HCT116 (cell line): Measurements from ENCODE around the gene PKMYT1. TPM values are rescaled to one million over a fixed set of nuclear protein-coding genes. Genes with fewer than 3 reads are reported as not detected.

Experiments used
- ATAC-seq: fragments of 200-7000 bp; cut with Tn5 transposase; 2 replicates; pipeline ENCODE4 v1.9.1; 2020; ENCODE audit warnings: mild to moderate bottlenecking, moderate library complexity
- BruUV-seq: library from RNA; stranded (reverse); fragments of 400-500 nt; replicated peaks from 2 replicates; lab custom pipeline; 2021; lab: Mats Ljungman, UMichigan
- CTCF ChIA-PET: fragments of 300-600 bp; sonication (Branson Sonifier 250); formaldehyde crosslinking; loops from one replicate; lab custom pipeline; 2021; ENCODE audit warnings: antibody characterized with exemption; lab: Charles Lee
- POLR2A ChIA-PET: fragments of 300-600, 350-600 bp; sonication (Branson Sonifier 250); formaldehyde crosslinking; loops from one replicate; lab custom pipeline; 2021; ENCODE audit warnings: antibody characterized with exemption; lab: Charles Lee
- RAD21 ChIA-PET, 2 experiments: fragments of 300-600 bp; sonication (Branson Sonifier 250); formaldehyde crosslinking; loops; one replicate each; lab custom pipeline; 2023; ENCODE audit warnings: low total read pairs in 2 of 2; ENCODE audit not compliant: uncharacterized antibody in 2 of 2, unreplicated experiment in 2 of 2, low non-redundant PET in 1 of 2; lab: Charles Lee
- DNase-seq: peaks from one replicate; pipeline ENCODE4 v3.0.0-alpha.2; 2010; ENCODE audit warnings: low read depth, low spot score
- H2AFZ ChIP-seq: fragments of 200-600 bp; shearing (Covaris generic), sonication (generic); 2 replicates; pipeline ENCODE4 v1.6.1; 2017; ENCODE audit warnings: low read depth, mixed run types, mixed read lengths, antibody characterized with exemption, low read length; ENCODE audit not compliant: poor library complexity, severe bottlenecking
- H3K27ac ChIP-seq: 2 replicates; pipeline ENCODE4 v1.5.1; 2012; ENCODE audit warnings: low read depth, low read length
- H3K27me3 ChIP-seq: fragments of 200-600 bp; sonication (generic); 2 replicates; pipeline ENCODE4 v1.6.1; 2016; ENCODE audit warnings: mixed run types, low read length, mixed read lengths; ENCODE audit not compliant: insufficient read depth
- H3K36me3 ChIP-seq, 2 experiments: fragments of 200-500 bp in 1 of 2; fragments of 200-600 bp in 1 of 2; sonication (Bioruptor generic) in 1 of 2; sonication (generic) in 1 of 2; 2 replicates each; pipeline versions ENCODE4 v1.5.1 to v1.6.1; 2014 to 2016; ENCODE audit warnings: low read length in 2 of 2, inconsistent platforms in 1 of 2, mixed read lengths in 1 of 2, mixed run types in 1 of 2; ENCODE audit not compliant: insufficient read depth in 2 of 2, control insufficient read depth in 1 of 2
- H3K4me1 ChIP-seq, 2 experiments: fragments of 200-600 bp in 1 of 2; sonication (generic) in 1 of 2; 2 replicates each; pipeline versions ENCODE4 v1.5.1 to v1.6.1; 2012 to 2017; ENCODE audit warnings: low read length in 2 of 2, inconsistent platforms in 1 of 2, mild to moderate bottlenecking in 1 of 2, mixed read lengths in 1 of 2, mixed run types in 1 of 2, moderate library complexity in 1 of 2; ENCODE audit not compliant: insufficient read depth in 2 of 2, control insufficient read depth in 1 of 2
- H3K4me2 ChIP-seq: fragments of 200-600 bp; sonication (generic); 2 replicates; pipeline ENCODE4 v1.6.1; 2017; ENCODE audit warnings: mixed run types, low read length, mixed read lengths
- H3K4me3 ChIP-seq, 2 experiments: fragments of 200-600 bp in 1 of 2; sonication (generic) in 1 of 2; replicated peaks in 1 of 2; 2 replicates each; pipeline ENCODE4 v1.5.1; 2011 to 2016; ENCODE audit warnings: low read length in 2 of 2, control low read depth in 1 of 2, low read depth in 1 of 2, mild to moderate bottlenecking in 1 of 2, mixed read lengths in 1 of 2, mixed run types in 1 of 2
- H3K79me2 ChIP-seq: fragments of 200-600 bp; sonication (generic); 2 replicates; pipeline ENCODE4 v1.6.1; 2017; ENCODE audit warnings: mild to moderate bottlenecking, mixed run types, low read length, moderate library complexity, mixed read lengths; ENCODE audit not compliant: insufficient read depth
- H3K9ac ChIP-seq: fragments of 200-600 bp; sonication (generic); 2 replicates; pipeline ENCODE4 v1.6.1; 2016; ENCODE audit warnings: low read length, mixed read lengths
- H3K9me2 ChIP-seq: fragments of 200-600 bp; sonication (generic), shearing (Covaris generic); 2 replicates; pipeline ENCODE4 v1.6.1; 2017; ENCODE audit warnings: mixed run types, mild to moderate bottlenecking, moderate library complexity; ENCODE audit not compliant: insufficient read depth
- H3K9me3 ChIP-seq, 2 experiments: fragments of 200-500 bp in 1 of 2; fragments of 200-600 bp in 1 of 2; sonication (Bioruptor generic) in 1 of 2; sonication (generic) in 1 of 2; 2 replicates each; pipeline ENCODE4 v1.6.1; 2014 to 2017; ENCODE audit warnings: low read length in 2 of 2, mixed read lengths in 2 of 2, inconsistent platforms in 1 of 2, low read depth in 1 of 2, mild to moderate bottlenecking in 1 of 2, mixed run types in 1 of 2, moderate library complexity in 1 of 2; ENCODE audit not compliant: control insufficient read depth in 1 of 2, insufficient read depth in 1 of 2
- H4K20me1 ChIP-seq: fragments of 200-600 bp; sonication (generic), shearing (Covaris generic); 2 replicates; pipeline ENCODE4 v1.6.1; 2017; ENCODE audit warnings: mixed run types, mild to moderate bottlenecking, moderate library complexity; ENCODE audit not compliant: insufficient read depth
- ATF3 ChIP-seq: IDR thresholded peaks from 2 replicates; pipeline ENCODE4 v1.6.1; 2012
- CEBPB ChIP-seq: IDR thresholded peaks from 2 replicates; pipeline ENCODE4 v1.6.1; 2012; ENCODE audit warnings: low read depth
- EGR1 ChIP-seq: IDR thresholded peaks from 2 replicates; pipeline ENCODE4 v1.6.1; 2012; ENCODE audit warnings: low read depth
- EZH2 ChIP-seq: fragments of 200-600 bp; sonication (generic); IDR thresholded peaks from 2 replicates; pipeline ENCODE4 v1.6.1; 2017; ENCODE audit warnings: antibody characterized with exemption, mixed run types
- FOSL1 ChIP-seq: IDR thresholded peaks from 2 replicates; pipeline ENCODE4 v1.6.1; 2012; ENCODE audit warnings: low read depth
- JUND ChIP-seq: IDR thresholded peaks from 2 replicates; pipeline ENCODE4 v1.6.1; 2012
- MAX ChIP-seq: IDR thresholded peaks from 2 replicates; pipeline ENCODE4 v1.6.1; 2012
- POLR2A ChIP-seq: IDR thresholded peaks from 2 replicates; pipeline ENCODE4 v1.7.0; 2011; ENCODE audit warnings: borderline replicate concordance; ENCODE audit not compliant: insufficient read depth, insufficient read length; ENCODE audit errors: extremely low read depth
- POLR2AphosphoS5 ChIP-seq: IDR thresholded peaks from 2 replicates; pipeline ENCODE4 v1.6.1; 2011; ENCODE audit warnings: mild to moderate bottlenecking, low read depth, low read length, moderate library complexity
- REST ChIP-seq: IDR thresholded peaks from 2 replicates; pipeline ENCODE4 v1.6.1; 2012; ENCODE audit warnings: low read depth
- SIN3A ChIP-seq: IDR thresholded peaks from 2 replicates; pipeline ENCODE4 v1.6.1; 2012; ENCODE audit warnings: low read depth
- SRF ChIP-seq: IDR thresholded peaks from 2 replicates; pipeline ENCODE4 v1.6.1; 2012; ENCODE audit warnings: low read depth
- TCF7L2 ChIP-seq: IDR thresholded peaks from 2 replicates; pipeline ENCODE4 v1.7.0; 2011; ENCODE audit warnings: borderline replicate concordance, inconsistent platforms; ENCODE audit not compliant: insufficient read depth, insufficient read length; ENCODE audit errors: extremely low read depth
- ZFX ChIP-seq: fragments of 450-650 bp; IDR thresholded peaks from 2 replicates; pipeline ENCODE4 v1.6.1; 2017
- ZNF274 ChIP-seq: fragments of 200-500 bp; sonication (Bioruptor generic); IDR thresholded peaks from 2 replicates; pipeline ENCODE4 v1.6.1; 2014; ENCODE audit warnings: mild to moderate bottlenecking, low read depth, low read length, inconsistent platforms
- intact Hi-C: fragments of 100-400 bp; cut with micrococcal nuclease; formaldehyde crosslinking; loops from 2 replicates; pipeline ENCODE4 v1.10.0; 2022
- total RNA-seq: library from RNA; stranded (reverse); gene quantifications from one replicate; pipeline ENCODE4 v1.2.1, GENCODE V29; 2021; ENCODE audit not compliant: unreplicated experiment

The PKMYT1 gene
- total RNA-seq, 1 experiment from 2014 or later = 104 TPM

- ChIA-PET RAD21 (no interaction called here), POLR2A (interaction anchor here (1.0 kb wide), 1 partner anchor 14 kb away, joined by 3 read pairs; the partner anchor contains the start of gene KREMEN2), CTCF (no interaction called here)
- no peaks in the 10 kb centered on the region for H3K27me3 ChIP-seq
- no peaks in the 10 kb centered on the region for H3K9me2 ChIP-seq
- no peak overlapping the region for H3K4me3 ChIP-seq
- no peak for TF ChIP-seq CEBPB
- no peak for TF ChIP-seq MAX
- TF ChIP-seq SRF = no peak
- TF ChIP-seq REST = no peak
- no peak for TF ChIP-seq JUND
- no peak for TF ChIP-seq POLR2AphosphoS5
- no peak for TF ChIP-seq FOSL1
- no peak for TF ChIP-seq ZFX
- TF ChIP-seq EGR1 = no peak
- TF ChIP-seq ATF3 = no peak
- TF ChIP-seq TCF7L2 = no peak
- TF ChIP-seq POLR2A = no peak
- no peak for TF ChIP-seq EZH2
- no peak for TF ChIP-seq ZNF274
- no peak for TF ChIP-seq SIN3A
- peaks cover 4% of the 10 kb centered on the region; the same call in 1 of the 2 replicates for H4K20me1 ChIP-seq
- ATAC-seq (no peak), DNase-seq (no peak)
- BruUV-seq = no TSS peak
- H3K4me2 ChIP-seq = no peak overlapping the region
- peaks cover 15 to 29% of the 10 kb centered on the region in 2 experiments for H3K4me1 ChIP-seq
- intact Hi-C loops = no loop called here
- no peaks in the 10 kb centered on the region for H3K9me3 ChIP-seq
- H3K79me2 ChIP-seq = peaks cover 60% of the 10 kb centered on the region
- H3K36me3 ChIP-seq = peaks cover 5 to 40% of the 10 kb centered on the region in 2 experiments; a peak in 3 of 4 replicates
- H3K27ac ChIP-seq = peak overlapping the region; percentile 36; the same call in 1 of the 2 replicates
- no peak overlapping the region for H3K9ac ChIP-seq
- H2AFZ ChIP-seq = no peak overlapping the region
These were observed 2.8 kb downstream of the PKMYT1 start for GRCh38 chr16:2977440-2977839.
